Measurements from ENCODE around the gene MAN2B2.

- TF ChIP-seq EZH2 (IDR thresholded peaks at IDR 0.05; ENCODE audit: insufficient read depth, low read length) (no peak), CTCF (IDR thresholded peaks at IDR 0.05; ENCODE audit: insufficient read depth, low read depth, low read length) (no peak)
These were observed 26.6 kb upstream of the MAN2B2 start for GRCh38 chr4:6548201-6548881.

Measured in astrocyte (in vitro differentiated cells and primary cell).